GM19324 (cell line): ENCODE data around the gene SSC5D.
"Not testable (repeated sequence)": the region's sequence is repeated elsewhere in the genome, so short reads cannot be mapped to it uniquely, and the experiment has no call there.

Experiments
- ATAC-seq: cut with Tn5 transposase; IDR thresholded peaks from one replicate; pipeline ENCODE4 v1.9.1; 2021; ENCODE audit warnings: mild to moderate bottlenecking, moderate library complexity; ENCODE audit not compliant: unreplicated experiment, low FRiP score

Gene SSC5D

GRCh38 chr19:55486043-55486970, 1.9 kb upstream of the SSC5D start:
- ATAC-seq, result no peak

GRCh38 chr19:55486971-55487923, 989 bp upstream of the SSC5D start:
- no peak for ATAC-seq

GRCh38 chr19:55488986-55489710, 912 bp downstream of the SSC5D start:
- no peak for ATAC-seq

GRCh38 chr19:55489711-55490477, 1.7 kb downstream of the SSC5D start:
- no peak for ATAC-seq

- no peak for ATAC-seq
Observed at GRCh38 chr19:55490478-55491432, 2.5 kb downstream of the SSC5D start.

GRCh38 chr19:55491546-55492360, 3.5 kb downstream of the SSC5D start:
- no peak for ATAC-seq

GRCh38 chr19:55492362-55492944, 4.2 kb downstream of the SSC5D start:
- no peak for ATAC-seq

- no peak for ATAC-seq
Observed at GRCh38 chr19:55493052-55493644, 4.9 kb downstream of the SSC5D start.

GRCh38 chr19:55493645-55494171, 5.5 kb downstream of the SSC5D start:
- no peak for ATAC-seq

GRCh38 chr19:55494172-55494761, 6.0 kb downstream of the SSC5D start:
- ATAC-seq, result no peak

- ATAC-seq, result no peak
Observed at GRCh38 chr19:55495646-55496349, 7.6 kb downstream of the SSC5D start.

GRCh38 chr19:55496820-55497219, 8.6 kb downstream of the SSC5D start:
- not testable (repeated sequence) for ATAC-seq

- ATAC-seq, result no peak
Observed at GRCh38 chr19:55497763-55498162, 9.5 kb downstream of the SSC5D start.

- no peak for ATAC-seq
Observed at GRCh38 chr19:55498246-55498840, 10.1 kb downstream of the SSC5D start.

- ATAC-seq, result no peak
Observed at GRCh38 chr19:55500368-55500952, 12.2 kb downstream of the SSC5D start.
